GM21723 (cell line): ENCODE data around the gene FIZ1.
A peak's percentile ranks its signal among the peaks of the same experiment; 100 is the strongest.

Experiments used
- ATAC-seq: cut with Tn5 transposase; IDR thresholded peaks from one replicate; pipeline ENCODE4 v1.9.1; 2021; ENCODE audit warnings: mild to moderate bottlenecking, moderate library complexity; ENCODE audit not compliant: unreplicated experiment

Gene FIZ1

GRCh38 chr19:55599468-55599841, at the start of gene FIZ1:
Gene FIZ1, minus strand, starts transcription at chr19:55599517. Its CDS starts 1,652 bp downstream, at chr19:55597865.
- peak; percentile 52 for ATAC-seq

GRCh38 chr19:55648585-55649267, 49.4 kb upstream of the FIZ1 start:
- ATAC-seq, result no peak

- no peak for ATAC-seq
Observed at GRCh38 chr19:55647732-55648584, 48.6 kb upstream of the FIZ1 start, which contains the start of gene CCDC106. Gene CCDC106, plus strand, starts transcription at chr19:55648212. Its CDS starts 835 bp downstream, at chr19:55649047.

- ATAC-seq, result no peak
Observed at GRCh38 chr19:55646889-55647731, 47.8 kb upstream of the FIZ1 start.

- no peak for ATAC-seq
Observed at GRCh38 chr19:55645512-55645881, 46.2 kb upstream of the FIZ1 start.

GRCh38 chr19:55644842-55645511, 45.7 kb upstream of the FIZ1 start:
- ATAC-seq, result no peak

- no peak for ATAC-seq
Observed at GRCh38 chr19:55644191-55644833, 45.0 kb upstream of the FIZ1 start.

- ATAC-seq, result no peak
Observed at GRCh38 chr19:55643887-55644176, 44.5 kb upstream of the FIZ1 start.

- peak; percentile 38 for ATAC-seq
Observed at GRCh38 chr19:55643003-55643886, 43.9 kb upstream of the FIZ1 start, which contains the start of gene ZNF581. Gene ZNF581, plus strand, starts transcription at chr19:55643649. Its CDS starts 923 bp downstream, at chr19:55644572.

GRCh38 chr19:55642153-55643002, 43.1 kb upstream of the FIZ1 start:
- ATAC-seq, result peak; percentile 16

GRCh38 chr19:55641426-55642152, 42.3 kb upstream of the FIZ1 start:
- ATAC-seq, result no peak

GRCh38 chr19:55640577-55641425, 41.5 kb upstream of the FIZ1 start, which contains the start of gene ZNF580:
Gene ZNF580, plus strand, starts transcription at chr19:55641002. Its CDS starts 1,507 bp downstream, at chr19:55642509.
- peak; percentile 34 for ATAC-seq

GRCh38 chr19:55640043-55640576, 40.8 kb upstream of the FIZ1 start:
- ATAC-seq, result no peak

GRCh38 chr19:55638864-55639359, 39.6 kb upstream of the FIZ1 start:
- ATAC-seq, result no peak

GRCh38 chr19:55637534-55637933, 38.2 kb upstream of the FIZ1 start:
- ATAC-seq, result no peak

GRCh38 chr19:55636723-55637122, 37.4 kb upstream of the FIZ1 start:
- no peak for ATAC-seq
